Measurements from ENCODE around the gene PPIH. TPM values are rescaled to one million over a fixed set of nuclear protein-coding genes. Genes with fewer than 3 reads are reported as not detected.
"Not testable (repeated sequence)": the region's sequence is repeated elsewhere in the genome, so short reads cannot be mapped to it uniquely, and the experiment has no call there.

The PPIH gene
- 23.5 TPM for total RNA-seq

DNA sequence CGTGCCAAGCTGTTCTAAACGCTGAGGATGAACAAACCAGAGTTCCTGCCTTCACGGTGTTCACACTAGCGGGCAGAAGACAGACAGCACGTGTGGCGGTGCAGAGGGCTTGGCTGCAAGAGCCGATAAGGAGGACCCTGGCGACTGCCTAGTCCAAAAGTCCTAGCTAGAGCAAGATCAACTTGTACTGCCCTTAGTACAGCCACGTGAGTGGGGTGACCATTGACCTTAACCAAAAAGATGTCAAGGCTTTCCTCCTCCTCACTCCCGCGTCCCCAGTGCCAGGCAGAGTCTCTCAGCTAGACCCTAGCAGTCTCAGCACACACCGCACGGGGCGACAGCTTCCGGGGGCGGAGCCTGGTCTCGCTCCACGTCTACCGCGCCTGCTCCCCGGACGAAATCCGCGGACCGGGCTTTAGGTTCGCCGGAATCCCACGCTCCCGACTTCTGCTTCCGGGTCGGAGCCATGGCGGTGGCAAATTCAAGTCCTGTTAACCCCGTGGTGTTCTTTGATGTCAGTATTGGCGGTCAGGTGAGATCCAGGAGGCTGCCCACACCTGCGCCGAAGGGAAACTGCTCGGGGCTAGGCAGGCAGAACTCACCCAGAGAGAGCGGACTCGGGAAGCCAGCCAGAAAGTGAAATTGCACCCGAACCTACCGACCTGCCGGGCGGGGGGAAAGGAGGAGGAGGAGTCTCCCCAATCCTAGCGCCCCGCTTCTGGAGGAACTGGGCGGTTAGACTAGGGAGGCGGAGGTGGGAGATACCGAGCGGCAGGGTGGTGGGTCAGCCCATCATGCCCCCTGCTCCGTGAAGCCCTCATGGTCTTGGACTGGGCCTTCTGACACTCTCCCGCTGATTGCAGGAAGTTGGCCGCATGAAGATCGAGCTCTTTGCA is at the start of gene PPIH:
Gene PPIH, plus strand, starts transcription at position 443 of the 896 bp plus-strand sequence. Its CDS starts 24 bp downstream, at position 467.
- Histone ChIP-seq H3K9me3 (ENCODE audit: control insufficient read depth in 3 of 3, low read length in 3 of 3) (no peaks in the 10 kb centered on the region), H3K4me1 (ENCODE audit: control insufficient read depth in 3 of 3, insufficient read depth in 3 of 3, low read length in 3 of 3) (peaks cover 13 to 18% (median 16%) of the 10 kb centered on the region in 3 donors), H3K27ac (ENCODE audit: low read depth, low read length) (peak within 1 kb of the TSS; percentile 77), H3K27me3 (ENCODE audit: control insufficient read depth in 3 of 3, insufficient read depth in 3 of 3, low read length in 3 of 3) (no peaks in the 10 kb centered on the region), H3K36me3 (ENCODE audit: control insufficient read depth in 3 of 3, insufficient read depth in 3 of 3, low read length in 3 of 3) (peaks cover 6 to 9% (median 7%) of the 10 kb centered on the region in 3 donors), H3K4me3 (ENCODE audit: low read length in 3 of 3) (peak within 1 kb of the TSS; percentile 95 to 99 (median 99)), H3K9ac (ENCODE audit: low read depth in 1 of 3, low read length in 3 of 3) (peak within 1 kb of the TSS; percentile 90 to 92 (median 92))

DNA sequence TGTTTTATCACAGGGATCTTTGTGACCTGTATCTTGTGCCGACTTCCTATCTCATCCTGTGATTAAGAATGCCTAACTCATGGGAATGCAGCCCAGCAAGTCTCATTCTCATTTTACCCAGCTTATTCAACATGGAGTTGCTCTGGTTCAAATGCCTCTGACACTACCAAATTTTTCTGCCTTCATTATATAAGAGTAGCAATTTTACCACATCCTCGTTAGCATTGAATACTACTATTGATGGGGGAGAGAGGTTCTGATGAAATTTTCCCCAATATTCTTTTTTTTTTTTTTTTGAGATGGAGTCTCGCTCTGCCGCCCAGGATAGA is 44.5 kb upstream of the PPIH start:
- Histone ChIP-seq H3K27me3 (ENCODE audit: control insufficient read depth in 3 of 3, insufficient read depth in 3 of 3, low read length in 3 of 3) (no peaks in the 10 kb centered on the region), H3K9ac (ENCODE audit: low read depth in 1 of 3, low read length in 3 of 3) (no peak overlapping the region), H3K36me3 (ENCODE audit: control insufficient read depth in 3 of 3, insufficient read depth in 3 of 3, low read length in 3 of 3) (no peaks in the 10 kb centered on the region), H3K4me1 (ENCODE audit: control insufficient read depth in 3 of 3, insufficient read depth in 3 of 3, low read length in 3 of 3) (no peaks in the 10 kb centered on the region), H3K9me3 (ENCODE audit: control insufficient read depth in 3 of 3, low read length in 3 of 3) (no peaks in the 10 kb centered on the region), H3K27ac (ENCODE audit: low read depth, low read length) (no peak overlapping the region), H3K4me3 (ENCODE audit: low read length in 3 of 3) (no peak overlapping the region)

GRCh38 chr1:42618866-42619265 is 39.4 kb upstream of the PPIH start:
- H3K27ac ChIP-seq (ENCODE audit: low read depth, low read length) = no peak overlapping the region
- H3K9me3 ChIP-seq (ENCODE audit: control insufficient read depth in 3 of 3, low read length in 3 of 3) = no peaks in the 10 kb centered on the region
- H3K4me3 ChIP-seq (ENCODE audit: low read length in 3 of 3) = no peak overlapping the region
- no peak overlapping the region for H3K9ac ChIP-seq (ENCODE audit: low read depth in 1 of 3, low read length in 3 of 3)
- no peaks in the 10 kb centered on the region for H3K4me1 ChIP-seq (ENCODE audit: control insufficient read depth in 3 of 3, insufficient read depth in 3 of 3, low read length in 3 of 3)
- H3K27me3 ChIP-seq (ENCODE audit: control insufficient read depth in 3 of 3, insufficient read depth in 3 of 3, low read length in 3 of 3) = no peaks in the 10 kb centered on the region
- no peaks in the 10 kb centered on the region for H3K36me3 ChIP-seq (ENCODE audit: control insufficient read depth in 3 of 3, insufficient read depth in 3 of 3, low read length in 3 of 3)

GRCh38 chr1:42620307-42620706 is 37.9 kb upstream of the PPIH start:
- no peaks in the 10 kb centered on the region for H3K27me3 ChIP-seq (ENCODE audit: control insufficient read depth in 3 of 3, insufficient read depth in 3 of 3, low read length in 3 of 3)
- no peaks in the 10 kb centered on the region for H3K36me3 ChIP-seq (ENCODE audit: control insufficient read depth in 3 of 3, insufficient read depth in 3 of 3, low read length in 3 of 3)

GRCh38 chr1:42621180-42621579 is 37.0 kb upstream of the PPIH start:
- not testable (repeated sequence) for H3K27ac ChIP-seq (ENCODE audit: low read depth, low read length); H3K9me3 ChIP-seq (ENCODE audit: control insufficient read depth in 3 of 3, low read length in 3 of 3); H3K4me1 ChIP-seq (ENCODE audit: control insufficient read depth in 3 of 3, insufficient read depth in 3 of 3, low read length in 3 of 3); H3K36me3 ChIP-seq (ENCODE audit: control insufficient read depth in 3 of 3, insufficient read depth in 3 of 3, low read length in 3 of 3); H3K27me3 ChIP-seq (ENCODE audit: control insufficient read depth in 3 of 3, insufficient read depth in 3 of 3, low read length in 3 of 3); H3K4me3 ChIP-seq (ENCODE audit: low read length in 3 of 3); H3K9ac ChIP-seq (ENCODE audit: low read depth in 1 of 3, low read length in 3 of 3)

More at GRCh38 chr1:42620307-42620706, 37.9 kb upstream of the PPIH start:
- Histone ChIP-seq H3K4me3 (ENCODE audit: low read length in 3 of 3) (no peak overlapping the region), H3K4me1 (ENCODE audit: control insufficient read depth in 3 of 3, insufficient read depth in 3 of 3, low read length in 3 of 3) (no peaks in the 10 kb centered on the region), H3K9me3 (ENCODE audit: control insufficient read depth in 3 of 3, low read length in 3 of 3) (no peaks in the 10 kb centered on the region), H3K27ac (ENCODE audit: low read depth, low read length) (no peak overlapping the region), H3K9ac (ENCODE audit: low read depth in 1 of 3, low read length in 3 of 3) (no peak overlapping the region)

- not testable (repeated sequence) for H3K4me1 ChIP-seq (ENCODE audit: control insufficient read depth in 3 of 3, insufficient read depth in 3 of 3, low read length in 3 of 3)
These were observed 31.0 kb upstream of the PPIH start for GRCh38 chr1:42627205-42627604.

DNA sequence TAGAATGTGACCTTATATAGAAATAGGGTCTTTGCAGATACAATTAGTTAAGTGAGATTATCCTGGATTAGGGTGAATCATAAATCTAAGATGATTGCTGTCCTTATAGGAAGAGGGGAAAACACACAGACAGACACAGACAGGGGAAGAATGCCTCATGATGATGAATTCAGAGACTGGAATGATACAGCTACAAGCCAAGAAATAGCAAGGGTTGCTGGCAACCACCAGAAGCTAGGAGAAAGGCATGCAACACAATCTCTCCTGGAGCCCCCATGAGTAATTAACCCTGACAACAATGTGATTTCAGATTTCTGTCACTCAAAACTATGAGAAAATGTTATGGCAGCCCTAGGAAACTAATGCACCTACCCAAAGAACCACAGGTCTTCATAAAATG is 19.1 kb upstream of the PPIH start:
- Histone ChIP-seq H3K4me1 (ENCODE audit: control insufficient read depth in 3 of 3, insufficient read depth in 3 of 3, low read length in 3 of 3) (no peaks in the 10 kb centered on the region), H3K4me3 (ENCODE audit: low read length in 3 of 3) (no peak overlapping the region), H3K27ac (ENCODE audit: low read depth, low read length) (no peak overlapping the region), H3K27me3 (ENCODE audit: control insufficient read depth in 3 of 3, insufficient read depth in 3 of 3, low read length in 3 of 3) (no peaks in the 10 kb centered on the region), H3K36me3 (ENCODE audit: control insufficient read depth in 3 of 3, insufficient read depth in 3 of 3, low read length in 3 of 3) (no peaks in the 10 kb centered on the region), H3K9ac (ENCODE audit: low read depth in 1 of 3, low read length in 3 of 3) (no peak overlapping the region), H3K9me3 (ENCODE audit: control insufficient read depth in 3 of 3, low read length in 3 of 3) (no peaks in the 10 kb centered on the region)

More at GRCh38 chr1:42627205-42627604, 31.0 kb upstream of the PPIH start:
- H3K9ac ChIP-seq (ENCODE audit: low read depth in 1 of 3, low read length in 3 of 3); H3K27me3 ChIP-seq (ENCODE audit: control insufficient read depth in 3 of 3, insufficient read depth in 3 of 3, low read length in 3 of 3); H3K4me3 ChIP-seq (ENCODE audit: low read length in 3 of 3); H3K27ac ChIP-seq (ENCODE audit: low read depth, low read length); H3K36me3 ChIP-seq (ENCODE audit: control insufficient read depth in 3 of 3, insufficient read depth in 3 of 3, low read length in 3 of 3); H3K9me3 ChIP-seq (ENCODE audit: control insufficient read depth in 3 of 3, low read length in 3 of 3): not testable (repeated sequence)

- H3K27me3 ChIP-seq (ENCODE audit: control insufficient read depth in 3 of 3, insufficient read depth in 3 of 3, low read length in 3 of 3) = no peaks in the 10 kb centered on the region
These were observed 12.2 kb upstream of the PPIH start for GRCh38 chr1:42646056-42646455.

DNA sequence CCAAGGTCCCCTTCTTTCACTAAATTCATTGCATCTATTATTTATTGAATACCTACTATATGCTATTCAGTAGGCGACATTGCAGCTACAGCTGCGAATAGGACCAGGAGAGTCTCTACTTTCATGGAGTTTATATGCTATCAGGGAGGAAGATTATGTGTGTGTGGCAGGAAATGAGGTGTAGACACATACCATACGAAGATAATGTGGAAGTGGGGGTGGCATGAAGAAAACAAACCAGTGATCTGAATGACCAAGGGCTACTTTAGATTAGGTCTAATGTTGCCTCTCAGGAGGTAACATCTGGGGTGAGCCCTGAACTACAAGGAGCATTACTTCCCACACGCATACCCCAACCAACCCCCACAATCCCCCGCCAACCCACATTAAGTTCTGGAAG is 1.0 kb upstream of the PPIH start:
- peaks cover 5 to 9% (median 7%) of the 10 kb centered on the region in 3 donors for H3K36me3 ChIP-seq (ENCODE audit: control insufficient read depth in 3 of 3, insufficient read depth in 3 of 3, low read length in 3 of 3)
- H3K9ac ChIP-seq (ENCODE audit: low read depth in 1 of 3, low read length in 3 of 3) = peak overlapping the region in 1 of 3 donors; percentile 92
- no peaks in the 10 kb centered on the region for H3K9me3 ChIP-seq (ENCODE audit: control insufficient read depth in 3 of 3, low read length in 3 of 3)
- peak overlapping the region in 2 of 3 donors; percentile 95 to 99 for H3K4me3 ChIP-seq (ENCODE audit: low read length in 3 of 3)
- H3K27ac ChIP-seq (ENCODE audit: low read depth, low read length) = peak overlapping the region; percentile 77
- H3K4me1 ChIP-seq (ENCODE audit: control insufficient read depth in 3 of 3, insufficient read depth in 3 of 3, low read length in 3 of 3) = peaks cover 13 to 18% (median 16%) of the 10 kb centered on the region in 3 donors
- no peaks in the 10 kb centered on the region for H3K27me3 ChIP-seq (ENCODE audit: control insufficient read depth in 3 of 3, insufficient read depth in 3 of 3, low read length in 3 of 3)

More at GRCh38 chr1:42646056-42646455, 12.2 kb upstream of the PPIH start:
- no peaks in the 10 kb centered on the region for H3K4me1 ChIP-seq (ENCODE audit: control insufficient read depth in 3 of 3, insufficient read depth in 3 of 3, low read length in 3 of 3)
- H3K27ac ChIP-seq (ENCODE audit: low read depth, low read length) = no peak overlapping the region
- H3K36me3 ChIP-seq (ENCODE audit: control insufficient read depth in 3 of 3, insufficient read depth in 3 of 3, low read length in 3 of 3) = peaks cover 0 to 5% (median 0%) of the 10 kb centered on the region in 3 donors
- no peak overlapping the region for H3K9ac ChIP-seq (ENCODE audit: low read depth in 1 of 3, low read length in 3 of 3)
- no peak overlapping the region for H3K4me3 ChIP-seq (ENCODE audit: low read length in 3 of 3)
- no peaks in the 10 kb centered on the region for H3K9me3 ChIP-seq (ENCODE audit: control insufficient read depth in 3 of 3, low read length in 3 of 3)

DNA sequence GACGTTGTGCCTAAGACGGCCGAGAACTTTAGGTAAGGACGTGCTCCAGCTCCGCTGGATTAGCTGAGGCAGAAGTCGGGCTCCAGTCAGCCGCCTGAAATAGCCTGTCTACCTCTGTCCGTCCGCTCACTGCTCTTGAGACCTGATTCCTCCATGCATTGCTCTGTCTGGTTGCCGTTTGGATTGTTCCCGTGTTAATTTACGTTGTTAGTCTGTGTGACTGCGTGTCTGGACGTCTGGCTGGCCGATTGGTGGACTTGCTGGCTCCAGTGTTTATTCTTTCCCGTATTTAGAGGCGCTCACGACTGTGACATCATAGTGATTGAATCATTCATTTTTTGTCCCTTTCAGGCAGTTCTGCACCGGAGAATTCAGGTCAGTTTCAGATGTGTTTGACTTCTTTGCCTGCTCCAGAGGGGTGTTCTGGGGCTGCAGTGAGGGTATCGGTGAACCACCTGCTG is 684 bp downstream of the PPIH start:
- Histone ChIP-seq H3K4me3 (ENCODE audit: low read length in 3 of 3) (peak overlapping the region; percentile 95 to 99 (median 99)), H3K9ac (ENCODE audit: low read depth in 1 of 3, low read length in 3 of 3) (peak overlapping the region; percentile 90 to 92 (median 92)), H3K27me3 (ENCODE audit: control insufficient read depth in 3 of 3, insufficient read depth in 3 of 3, low read length in 3 of 3) (no peaks in the 10 kb centered on the region)

More for the DNA sequence above, 684 bp downstream of the PPIH start:
- Histone ChIP-seq H3K27ac (ENCODE audit: low read depth, low read length) (peak overlapping the region; percentile 77), H3K9me3 (ENCODE audit: control insufficient read depth in 3 of 3, low read length in 3 of 3) (no peaks in the 10 kb centered on the region), H3K4me1 (ENCODE audit: control insufficient read depth in 3 of 3, insufficient read depth in 3 of 3, low read length in 3 of 3) (peaks cover 13 to 18% (median 16%) of the 10 kb centered on the region in 3 donors), H3K36me3 (ENCODE audit: control insufficient read depth in 3 of 3, insufficient read depth in 3 of 3, low read length in 3 of 3) (peaks cover 7 to 12% (median 8%) of the 10 kb centered on the region in 3 donors)

Measured in skeletal muscle tissue (tissue), 4 donors.